HG03439 (cell line): Measurements from ENCODE around the gene KCND2.
"Not testable (repeated sequence)": the region's sequence is repeated elsewhere in the genome, so short reads cannot be mapped to it uniquely, and the experiment has no call there.

Experiments used
- ATAC-seq: cut with Tn5 transposase; IDR thresholded peaks from one replicate; pipeline ENCODE4 v1.9.1; 2021; ENCODE audit warnings: mild to moderate bottlenecking, moderate library complexity; ENCODE audit not compliant: unreplicated experiment

Gene KCND2

DNA sequence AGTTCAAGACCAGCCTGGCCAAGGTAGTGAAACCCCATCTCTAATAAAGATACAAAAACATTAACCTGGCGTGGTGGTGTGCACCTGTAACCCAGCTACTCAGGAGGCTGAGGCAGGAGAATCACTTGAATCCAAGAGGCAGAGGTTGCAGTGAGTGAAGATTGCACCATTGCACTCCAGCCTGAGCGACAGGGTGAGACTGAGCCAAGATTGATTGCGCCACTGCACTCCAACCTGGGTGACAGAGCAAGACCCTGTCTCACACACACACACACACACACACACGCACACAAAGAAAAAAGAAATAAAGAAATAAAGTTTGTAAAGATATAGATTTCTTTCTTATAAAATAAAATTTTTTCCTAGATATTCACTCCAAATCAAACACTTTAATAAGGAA, 305.7 kb downstream of the KCND2 start:
- not testable (repeated sequence) for ATAC-seq

GRCh38 chr7:120582916-120583315, 309.9 kb downstream of the KCND2 start:
- no peak for ATAC-seq

DNA sequence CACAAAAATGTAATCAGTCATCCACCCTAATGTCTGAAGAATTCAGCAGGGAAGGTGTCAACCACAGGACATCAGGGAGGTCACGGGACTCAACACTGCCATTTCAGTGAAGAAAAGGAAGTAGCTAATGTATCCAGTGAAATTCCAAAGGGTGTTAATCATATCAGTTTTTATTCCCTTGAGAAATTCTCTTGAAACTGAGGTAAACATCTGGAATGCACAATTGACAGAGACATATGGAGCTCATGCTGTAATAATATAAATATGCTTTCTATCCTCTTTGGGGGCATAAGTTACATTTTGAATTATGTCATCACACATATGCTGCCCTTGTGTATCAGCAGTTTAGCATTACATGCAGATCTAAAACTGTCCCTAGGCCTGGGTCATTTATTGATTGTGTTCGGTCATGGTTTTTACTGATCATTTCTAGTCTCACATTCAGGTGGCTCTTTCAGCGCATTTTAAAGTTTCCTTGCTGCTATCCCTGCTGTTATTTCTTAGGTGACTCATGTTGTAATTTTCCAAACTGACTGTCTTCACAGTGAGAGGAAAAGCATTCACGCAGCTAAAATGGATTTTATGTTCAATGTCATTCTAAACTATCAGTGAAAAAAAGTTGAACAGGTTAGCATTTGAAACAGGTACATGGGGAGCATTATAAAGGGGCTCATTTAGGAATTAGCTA, 311.1 kb downstream of the KCND2 start:
- ATAC-seq = no peak

- no peak for ATAC-seq
Observed at GRCh38 chr7:120586571-120586970, 313.6 kb downstream of the KCND2 start.

DNA sequence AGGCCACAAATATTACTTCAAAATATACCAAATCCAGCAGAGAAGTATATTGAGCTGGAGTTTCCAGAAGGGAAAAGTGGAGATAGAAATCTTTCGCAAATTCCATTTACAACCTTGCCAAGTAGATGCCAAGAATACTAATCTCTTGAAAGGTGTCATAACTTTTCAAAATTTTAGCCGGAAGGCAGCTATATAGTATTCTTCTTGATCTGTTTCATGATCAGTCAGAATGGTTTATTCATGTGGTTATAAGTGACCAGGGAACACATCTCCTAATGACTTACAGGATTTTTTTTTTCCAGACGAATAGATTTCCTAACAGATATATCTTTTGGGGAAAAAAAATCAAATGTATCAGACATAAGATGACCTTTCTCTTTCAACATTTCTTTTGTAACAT, 314.3 kb downstream of the KCND2 start:
- no peak for ATAC-seq

DNA sequence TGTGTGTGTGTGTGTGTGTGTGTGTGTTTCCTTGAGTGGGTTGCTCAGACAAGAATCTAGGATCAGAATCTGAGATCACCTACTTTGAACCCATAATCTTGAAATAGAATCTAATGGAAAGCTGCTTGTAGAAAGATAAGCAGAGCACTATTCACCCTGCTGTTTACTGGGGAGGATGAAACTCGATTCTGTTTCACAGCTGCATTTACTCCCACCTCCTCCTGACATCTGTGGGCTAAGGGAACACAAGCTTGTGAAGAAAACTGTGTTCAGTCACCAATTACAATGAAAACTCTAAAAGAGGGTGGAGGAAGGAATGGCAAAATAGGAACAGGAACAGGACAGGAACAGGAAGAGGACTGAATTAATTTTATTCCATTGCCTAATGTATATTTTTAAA, 315.4 kb downstream of the KCND2 start:
- ATAC-seq = no peak

- ATAC-seq = no peak
Observed at GRCh38 chr7:120588862-120589261, 315.9 kb downstream of the KCND2 start.

GRCh38 chr7:120600607-120601006, 327.6 kb downstream of the KCND2 start:
- ATAC-seq = no peak

GRCh38 chr7:120603366-120603765, 330.4 kb downstream of the KCND2 start:
- ATAC-seq = no peak

GRCh38 chr7:120609136-120609753, 336.3 kb downstream of the KCND2 start:
- ATAC-seq = no peak

GRCh38 chr7:120611975-120612374, 339.0 kb downstream of the KCND2 start:
- ATAC-seq = no peak

DNA sequence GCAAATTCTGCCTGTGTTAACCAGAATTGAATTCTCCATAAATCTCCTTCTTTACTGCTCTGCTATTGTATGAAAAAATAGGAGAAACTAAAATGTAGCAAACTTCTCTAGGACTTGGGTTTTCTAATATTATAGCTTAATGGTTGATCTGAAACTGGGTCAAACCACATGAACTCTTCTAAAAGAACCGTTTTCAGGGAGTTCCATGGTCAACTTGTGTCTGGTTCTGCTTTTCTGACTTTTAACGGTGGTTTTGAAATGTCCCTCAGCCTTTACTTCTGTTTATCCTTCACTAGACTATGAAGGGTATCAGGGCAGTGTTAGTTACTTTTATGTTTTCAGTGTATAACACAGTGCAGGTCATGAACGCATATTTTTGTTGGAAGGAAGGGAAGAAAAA, 342.7 kb downstream of the KCND2 start:
- no peak for ATAC-seq

DNA sequence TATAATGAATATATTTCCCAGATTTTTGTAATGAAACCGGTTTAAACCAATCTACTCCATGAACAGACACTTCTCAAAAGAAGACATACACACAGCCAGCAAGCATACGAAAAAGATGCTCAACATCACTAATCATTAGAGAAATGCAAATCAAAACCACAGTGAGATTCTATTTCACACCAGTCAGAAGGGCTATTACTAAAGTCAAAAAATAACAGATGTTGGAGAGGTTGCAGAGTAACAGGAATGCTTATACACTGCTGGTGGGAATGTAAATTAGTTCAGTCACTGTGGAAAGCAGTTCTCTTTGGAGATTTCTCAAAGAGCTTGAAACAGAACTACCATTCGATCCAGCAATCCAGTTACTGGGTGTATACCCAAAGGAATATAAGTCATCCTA, 344.3 kb downstream of the KCND2 start:
- ATAC-seq = no peak

GRCh38 chr7:120628251-120628650, 355.3 kb downstream of the KCND2 start:
- ATAC-seq = no peak

- no peak for ATAC-seq
Observed at GRCh38 chr7:120639884-120640283, 366.9 kb downstream of the KCND2 start.

DNA sequence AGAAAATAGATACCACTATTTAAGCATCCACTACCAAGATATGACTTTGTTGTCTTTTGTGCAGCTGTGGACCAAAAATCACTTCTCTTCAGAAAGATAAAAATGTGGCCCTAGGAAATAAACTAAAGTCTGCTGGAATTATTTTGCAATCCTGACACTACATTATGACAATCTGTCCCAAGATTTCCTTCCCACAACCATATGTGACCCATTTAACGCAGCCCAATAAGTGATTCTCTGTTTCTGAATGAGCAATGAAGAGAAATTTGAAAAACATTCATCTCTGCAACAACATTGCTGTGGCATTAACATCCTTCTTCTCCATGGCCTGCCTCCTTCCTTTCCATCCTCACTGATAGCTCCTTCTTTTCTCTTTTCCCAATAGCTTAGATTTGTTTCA, 373.0 kb downstream of the KCND2 start:
- ATAC-seq = no peak

DNA sequence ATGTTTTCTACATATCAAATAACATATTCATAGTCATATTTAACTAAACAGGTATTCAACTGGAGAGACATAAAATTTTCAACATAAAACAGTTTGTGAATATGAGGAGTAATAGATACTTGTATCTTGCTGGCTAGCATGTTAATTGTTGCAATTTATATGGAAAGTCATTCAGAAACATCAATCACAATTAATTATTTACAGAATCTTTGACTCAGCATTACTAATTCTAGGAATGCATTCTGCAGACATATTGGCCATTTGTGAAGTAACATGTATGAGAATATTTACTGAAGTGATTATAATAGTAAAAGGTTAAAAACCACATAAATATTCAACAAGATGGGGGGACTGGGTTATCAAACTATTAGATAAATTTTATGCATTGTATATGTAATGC, 381.3 kb downstream of the KCND2 start:
- no peak for ATAC-seq

- no peak for ATAC-seq
Observed at GRCh38 chr7:120658516-120658915, 385.5 kb downstream of the KCND2 start.

DNA sequence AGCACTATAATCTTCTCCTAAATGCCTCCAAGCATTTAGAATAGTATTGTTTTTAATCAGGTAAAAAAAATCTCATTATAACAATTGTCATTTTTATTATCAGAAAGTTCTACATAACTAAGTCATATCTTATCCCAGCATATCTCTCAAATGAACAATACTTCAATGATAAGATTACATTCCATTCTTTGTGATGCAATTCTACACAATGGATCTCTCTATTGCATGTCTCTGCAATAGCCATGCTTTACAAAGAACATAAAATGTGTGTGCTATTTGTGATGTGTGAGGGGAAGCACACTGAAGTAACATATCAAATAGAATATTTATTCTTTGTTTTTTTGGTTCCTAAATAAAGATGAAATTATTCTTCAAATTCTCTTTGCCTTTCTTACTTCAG, 389.3 kb downstream of the KCND2 start:
- no peak for ATAC-seq

GRCh38 chr7:120665068-120665467, 392.1 kb downstream of the KCND2 start:
- ATAC-seq = no peak

DNA sequence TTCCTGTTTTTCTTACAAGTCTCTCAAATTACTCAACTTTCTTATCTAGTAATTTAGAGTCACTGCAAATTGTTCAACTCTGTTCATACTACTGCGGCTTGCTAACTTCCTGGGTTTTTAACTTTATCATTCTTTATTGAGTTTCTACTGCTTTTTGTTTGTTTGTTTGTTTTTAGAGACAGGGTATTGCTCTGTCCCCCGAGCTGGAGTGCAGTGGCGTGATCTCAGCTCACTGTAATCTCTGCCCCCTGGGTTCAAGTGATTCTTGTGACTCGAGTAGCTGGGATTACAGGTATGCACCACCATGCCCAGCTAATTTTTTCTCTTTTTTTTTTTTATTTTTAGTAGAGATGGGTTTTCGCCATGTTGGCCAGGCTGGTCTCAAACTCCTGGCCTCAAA, 402.1 kb downstream of the KCND2 start:
- ATAC-seq = no peak

- ATAC-seq = no peak
Observed at GRCh38 chr7:120677535-120677934, 404.6 kb downstream of the KCND2 start.

DNA sequence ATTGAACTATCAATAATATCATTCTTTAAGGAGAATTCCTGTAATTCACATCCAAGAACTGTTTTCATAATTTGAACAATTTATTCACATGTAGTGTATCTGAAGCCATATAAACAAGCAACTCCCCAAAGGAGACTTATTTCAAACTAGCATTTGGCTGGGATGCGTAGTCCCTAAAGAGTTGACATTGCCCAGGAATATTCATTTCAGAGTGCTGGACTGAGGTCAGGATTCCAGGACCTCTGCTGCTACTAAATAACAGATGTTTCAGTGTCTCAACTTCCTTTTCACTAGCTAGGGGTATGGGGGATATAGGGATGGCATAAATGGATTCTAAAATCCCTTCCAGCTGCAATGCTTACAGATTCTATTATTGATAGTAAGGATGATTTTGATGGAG, 408.0 kb downstream of the KCND2 start:
- ATAC-seq = no peak
